SH-SY5Y (cell line): Measurements from ENCODE around the gene CRIP3.

ENCODE experiments used
- GATA2 ChIP-seq: IDR thresholded peaks from 2 replicates; pipeline ENCODE4 v1.6.1; 2011; ENCODE audit warnings: mild to moderate bottlenecking, low read depth, low read length
- GATA3 ChIP-seq: IDR thresholded peaks from 2 replicates; pipeline ENCODE4 v1.6.1; 2011; ENCODE audit warnings: low read depth, mild to moderate bottlenecking, low read length, moderate library complexity

DNA sequence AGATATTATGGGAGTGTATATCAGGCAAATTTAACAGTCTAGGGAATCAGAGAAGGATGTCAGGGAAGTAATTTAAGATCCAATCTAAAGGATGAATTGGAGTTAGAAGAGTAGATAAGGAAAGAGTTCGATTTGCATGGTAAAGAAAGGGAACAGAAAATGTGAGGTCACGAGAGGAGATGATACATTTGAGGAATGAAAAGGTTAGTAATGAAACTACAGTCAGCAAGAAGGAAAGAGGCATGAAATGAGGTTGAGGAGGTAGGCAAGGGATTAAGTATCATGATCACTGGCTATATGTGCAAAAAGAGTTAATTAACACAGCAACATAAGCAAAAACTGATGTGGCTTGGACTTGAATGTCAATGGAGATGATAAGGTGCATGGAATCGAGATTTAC, 38.4 kb upstream of the CRIP3 start:
- TF ChIP-seq GATA2 (no peak), GATA3 (no peak)
